Heart left ventricle (tissue), 16 donors: ENCODE measurements around the gene ADNP. TPM values are rescaled to one million over a fixed set of nuclear protein-coding genes. Genes with fewer than 3 reads are reported as not detected.

Experiments
- ATAC-seq, 4 donors: fragments of 200-7000 bp; cut with Tn5 transposase; one replicate each; pipeline ENCODE4 v1.9.1; 2020 to 2022; ENCODE audit warnings: moderate library complexity in 4 of 4, mild to moderate bottlenecking in 3 of 4, moderate number of reproducible peaks in 1 of 4
- DNase-seq, 5 donors: peaks; one replicate each; pipeline ENCODE4 v3.0.0-alpha.2; 2020
- H3K27ac ChIP-seq, 12 donors: fragments of 200-600 bp; sonication (generic) in 4 of 12; one replicate each; pipeline versions ENCODE4 v1.5.0 to v1.8.0; 2016 to 2022; ENCODE audit warnings: mild to moderate bottlenecking in 2 of 12
- H3K27me3 ChIP-seq, 9 donors: fragments of 200-600 bp; sonication (generic) in 2 of 9; one replicate each; pipeline versions ENCODE4 v1.5.1 to v1.8.0; 2016 to 2022; ENCODE audit warnings: mild to moderate bottlenecking in 3 of 9
- H3K36me3 ChIP-seq, 9 donors: fragments of 200-600 bp; sonication (generic) in 2 of 9; one replicate each; pipeline versions ENCODE4 v1.5.0 to v1.8.0; 2018 to 2022; ENCODE audit warnings: mild to moderate bottlenecking in 2 of 9
- H3K4me1 ChIP-seq, 12 donors: fragments of 200-600 bp; sonication (generic) in 4 of 12; one replicate each; pipeline versions ENCODE4 v1.5.0 to v1.8.0; 2016 to 2022; ENCODE audit warnings: mild to moderate bottlenecking in 3 of 12
- H3K4me3 ChIP-seq, 12 donors: fragments of 200-600 bp; sonication (generic) in 4 of 12; one replicate each; pipeline versions ENCODE4 v1.5.0 to v1.8.0; 2017 to 2022; ENCODE audit warnings: mild to moderate bottlenecking in 9 of 12, moderate library complexity in 4 of 12
- H3K9me3 ChIP-seq, 12 donors: fragments of 200-600 bp; sonication (generic) in 4 of 12; one replicate each; pipeline versions ENCODE4 v1.5.0 to v1.8.0; 2016 to 2022; ENCODE audit warnings: mild to moderate bottlenecking in 1 of 12
- CTCF ChIP-seq, 12 donors: fragments of 200-600 bp; sonication (generic) in 4 of 12; IDR thresholded peaks; one replicate each; pipeline versions ENCODE4 v1.5.0 to v1.8.0; 2018 to 2022; ENCODE audit warnings: antibody characterized with exemption in 12 of 12, mild to moderate bottlenecking in 5 of 12
- POLR2A ChIP-seq, 2 donors: fragments of 450-650 bp; IDR thresholded peaks; one replicate each; pipeline ENCODE4 v1.6.1; 2017; ENCODE audit warnings: antibody characterized with exemption in 2 of 2, mild to moderate bottlenecking in 2 of 2, moderate library complexity in 2 of 2
- WGBS, 4 donors: extraction: QIAGEN DNeasy Blood & Tissue Kit in 2 of 4; methylation state at CpG; one replicate each; pipeline versions ENCODE4 v1.1.5 to v1.1.7; 2013 to 2018; 5-methylcytosine and 5-hydroxymethylcytosine counted together
- intact Hi-C, 10 donors: fragments of 100-400 bp; cut with DNase I; formaldehyde crosslinking; loops; one replicate each; pipeline versions ENCODE4 v1.11.1 to v1.14.2; 2022
- polyA plus RNA-seq, 2 donors: library from polyadenylated mRNA; stranded (reverse); fragments of 200-250 nt; gene quantifications; one replicate each; pipeline ENCODE4 v1.2.3, GENCODE V29; 2013
- total RNA-seq, 9 donors: library from RNA; depleted of rRNA in 2 of 9; stranded (reverse); fragments of >200 nt in 2 of 9; fragmentation: NEBNext Ultra II Directional in 3 of 9; extraction: Animal tissue kit (Norgen Biotek cat#: 25700) in 3 of 9; gene quantifications; one replicate each; pipeline versions ENCODE4 v1.1.0 to v1.2.4, GENCODE V29; 2016 to 2023
- donor health status: ischemic (EF 13 %, LVEDD 7.1; RV severe dilation, severe dysfunction).
- donor health status: healthy with polysubstance abuse.
- donor health status: DM: no; HTN: yes; CAD: no.
- donor health status: DM: no; HTN: no; CAD: no.
- donor health status: ischemic (EF 25% LVEDD 6.9; RV normal size, moderate dysfunction).
- donor health status: ischemic (EF 25% LVEDD 5.7; RV mildly dilated, moderate dysfunction).
- donor health status: healthy.
- donor health status: DM: yes; HTN: yes; CAD: no.
- donor health status: ischemic (EF 35%, LVEDD 5.7; RV mildly dilated, moderate dysfunction).
- donor health status: nonischemic (EF 11% LVEDD 7.7; RV severe dilation, severe dysfunction).
- donor health status: DM: yes; HTN: yes; CAD: no.
- donor health status: PGD.
- donor health status: ischemic (EF 29% LVEDD 5.4; RV normal size, mild dysfunction).
- donor health status: nonischemic (EF 23%, LVEDD 6.1; RV moderate dilation, normal function).

ADNP gene
- total and polyA plus RNA-seq, 11 donors = 18.1 to 50.6 (median 30.5) TPM

- TF ChIP-seq POLR2A (IDR thresholded peaks at IDR 0.05) = no peak
- no peak overlapping the region for H3K27ac ChIP-seq
- no peaks in the 10 kb centered on the region for H3K36me3 ChIP-seq
- no peaks in the 10 kb centered on the region for H3K9me3 ChIP-seq
- 70 to 82% (median 74%) methylated on average over 6 of the region's 6 CpGs for whole genome bisulfite sequencing, 4 donors
- H3K4me1 ChIP-seq = no peaks in the 10 kb centered on the region
- H3K27me3 ChIP-seq = no peaks in the 10 kb centered on the region
- H3K4me3 ChIP-seq = no peak overlapping the region
- ATAC-seq (no peak), DNase-seq (no peak)
- intact Hi-C loops = no loop called here
These were observed 53.9 kb downstream of the ADNP start for GRCh38 chr20:50877232-50877743.

GRCh38 chr20:50876816-50877215 lies 54.4 kb downstream of the ADNP start:
- 91 to 95% (median 95%) methylated on average over 4 to 7 of the region's 7 CpGs for WGBS, 4 donors
- H3K4me3 ChIP-seq = no peak overlapping the region
- no peaks in the 10 kb centered on the region for H3K27me3 ChIP-seq
- no peaks in the 10 kb centered on the region for H3K4me1 ChIP-seq
- H3K27ac ChIP-seq = no peak overlapping the region
- H3K9me3 ChIP-seq = no peaks in the 10 kb centered on the region
- intact Hi-C loops = no loop called here
- TF ChIP-seq POLR2A (IDR thresholded peaks at IDR 0.05) (no peak), CTCF (IDR thresholded peaks at IDR 0.05) (no peak)
- H3K36me3 ChIP-seq = no peaks in the 10 kb centered on the region
- DNase-seq (no peak), ATAC-seq (no peak)

- Histone ChIP-seq H3K27me3 (no peaks in the 10 kb centered on the region), H3K36me3 (no peaks in the 10 kb centered on the region), H3K27ac (no peak overlapping the region), H3K9me3 (no peaks in the 10 kb centered on the region), H3K4me3 (no peak overlapping the region), H3K4me1 (no peaks in the 10 kb centered on the region)
- no peak for DNase-seq
- 94 to 95% (median 95%) methylated on average over 19 of the region's 19 CpGs for WGBS, 4 donors
- ATAC-seq = no peak
- TF ChIP-seq CTCF (IDR thresholded peaks at IDR 0.05) (no peak), POLR2A (IDR thresholded peaks at IDR 0.05) (no peak)
- intact Hi-C loops = no loop called here
These were observed 55.1 kb downstream of the ADNP start for GRCh38 chr20:50876063-50876685.

- ATAC-seq (no peak), DNase-seq (no peak)
- H3K4me1 ChIP-seq = no peaks in the 10 kb centered on the region
- TF ChIP-seq CTCF (IDR thresholded peaks at IDR 0.05) = no peak
- TF ChIP-seq POLR2A (IDR thresholded peaks at IDR 0.05) = no peak
- H3K27me3 ChIP-seq = no peaks in the 10 kb centered on the region
- no peak overlapping the region for H3K4me3 ChIP-seq
- H3K36me3 ChIP-seq = no peaks in the 10 kb centered on the region
- 89 to 91% (median 90%) methylated on average over 28 of the region's 28 CpGs for WGBS, 4 donors
- H3K9me3 ChIP-seq = no peaks in the 10 kb centered on the region
- H3K27ac ChIP-seq = no peak overlapping the region
- intact Hi-C loops = no loop called here
These were observed 56.2 kb downstream of the ADNP start for GRCh38 chr20:50874758-50875665.
